Endothelial cell of umbilical vein (primary cell): ENCODE results near the gene KCTD16. TPM values are rescaled to one million over a fixed set of nuclear protein-coding genes. Genes with fewer than 3 reads are reported as not detected.

Experiments
- BruUV-seq: library from RNA; stranded (reverse); fragments of 400-500 nt; replicated peaks from 2 replicates; lab custom pipeline; 2021; lab: Mats Ljungman, UMichigan
- CTCF ChIA-PET: fragments of 300-600, 350-600 bp; sonication (Branson Sonifier 250); formaldehyde crosslinking; loops from one replicate; lab custom pipeline; 2021; ENCODE audit warnings: antibody characterized with exemption, inconsistent platforms; lab: Charles Lee
- POLR2A ChIA-PET: fragments of 300-600, 350-600 bp; sonication (Branson Sonifier 250); formaldehyde crosslinking; loops from one replicate; lab custom pipeline; 2021; ENCODE audit warnings: antibody characterized with exemption, inconsistent platforms; lab: Charles Lee
- DNase-seq: peaks from one replicate; pipeline ENCODE4 v3.0.0-alpha.2; 2011; ENCODE audit warnings: low read depth, low spot score
- FAIRE-seq: peaks from 2 replicates; lab custom pipeline; 2011; peaks lifted over from hg19 to GRCh38; lab: Jason Lieb, UNC
- H2AFZ ChIP-seq: 2 replicates; pipeline ENCODE4 v1.6.0; 2012; ENCODE audit warnings: low read depth, low read length, control low read depth, inconsistent platforms
- H3K27ac ChIP-seq: 2 replicates; pipeline ENCODE4 v1.5.1; 2011; ENCODE audit warnings: low read depth, mild to moderate bottlenecking, control low read depth, low read length, moderate library complexity; ENCODE audit not compliant: insufficient read depth
- H3K27me3 ChIP-seq, 2 experiments: 2 replicates each; pipeline versions ENCODE4 v1.6.0 to v1.6.1; 2011; ENCODE audit warnings: low read length in 2 of 2, mixed read lengths in 1 of 2; ENCODE audit not compliant: control insufficient read depth in 2 of 2, insufficient read depth in 2 of 2
- H3K36me3 ChIP-seq, 2 experiments: 2 replicates in 1 of 2; 3 replicates in 1 of 2; pipeline ENCODE4 v1.5.1; 2011; ENCODE audit warnings: low read length in 2 of 2, mild to moderate bottlenecking in 1 of 2, moderate library complexity in 1 of 2; ENCODE audit not compliant: control insufficient read depth in 2 of 2, insufficient read depth in 2 of 2; ENCODE audit errors: extremely low read depth in 1 of 2
- H3K4me1 ChIP-seq: 3 replicates; pipeline ENCODE4 v1.5.1; 2011; ENCODE audit warnings: mild to moderate bottlenecking, low read length; ENCODE audit not compliant: control insufficient read depth, insufficient read depth; ENCODE audit errors: extremely low read depth
- H3K4me2 ChIP-seq: 2 replicates; pipeline ENCODE4 v1.6.1; 2011; ENCODE audit warnings: low read length, control low read depth, mixed read lengths; ENCODE audit not compliant: insufficient read depth
- H3K4me3 ChIP-seq, 3 experiments: fragments of 200-600 bp in 1 of 3; sonication (generic), shearing (Covaris generic) in 1 of 3; replicated peaks in 1 of 3; 2 replicates each; pipeline ENCODE4 v1.5.1; 2011 to 2016; ENCODE audit warnings: control low read depth in 3 of 3, low read length in 3 of 3, mild to moderate bottlenecking in 2 of 3, inconsistent platforms in 1 of 3, low read depth in 1 of 3, moderate library complexity in 1 of 3; ENCODE audit not compliant: insufficient read depth in 1 of 3
- H3K79me2 ChIP-seq: 2 replicates; pipeline ENCODE4 v1.6.0; 2012; ENCODE audit warnings: low read length, inconsistent platforms; ENCODE audit not compliant: control insufficient read depth, insufficient read depth
- H3K9ac ChIP-seq: replicated peaks from 2 replicates; pipeline ENCODE3; 2011; ENCODE audit warnings: low read length, control low read depth; ENCODE audit not compliant: insufficient read depth; ENCODE audit errors: extremely low read depth
- H3K9me1 ChIP-seq: replicated peaks from 3 replicates; pipeline ENCODE4 v1.6.0; 2011; ENCODE audit warnings: mild to moderate bottlenecking, low read length; ENCODE audit not compliant: control insufficient read depth, insufficient read depth; ENCODE audit errors: extremely low read depth
- H3K9me3 ChIP-seq: replicated peaks from 2 replicates; pipeline ENCODE4 v1.5.1; 2012; ENCODE audit warnings: low read length, inconsistent platforms; ENCODE audit not compliant: control insufficient read depth, insufficient read depth
- H4K20me1 ChIP-seq: replicated peaks from 2 replicates; pipeline ENCODE3; 2011; ENCODE audit warnings: mild to moderate bottlenecking, low read length; ENCODE audit not compliant: control insufficient read depth, insufficient read depth; ENCODE audit errors: extremely low read depth
- CTCF ChIP-seq, 2 donors: IDR thresholded peaks; 1 replicate in 1 of 2; 2 replicates in 1 of 2; pipeline ENCODE4 v1.5.1; 2011; ENCODE audit warnings: low read length in 2 of 2, mild to moderate bottlenecking in 2 of 2, moderate library complexity in 2 of 2, control low read depth in 1 of 2, inconsistent platforms in 1 of 2, low read depth in 1 of 2; ENCODE audit not compliant: insufficient read depth in 1 of 2; ENCODE audit errors: extremely low read depth in 1 of 2
- EZH2 ChIP-seq: IDR thresholded peaks from 2 replicates; pipeline ENCODE4 v1.6.1; 2012; ENCODE audit warnings: borderline replicate concordance, low read depth, mild to moderate bottlenecking, moderate library complexity, low read length, inconsistent platforms; ENCODE audit not compliant: severe bottlenecking
- FOS ChIP-seq: IDR thresholded peaks from 2 replicates; pipeline ENCODE4 v1.6.1; 2011; ENCODE audit warnings: mild to moderate bottlenecking, low read length, moderate library complexity, borderline replicate concordance; ENCODE audit not compliant: insufficient read depth
- GATA2 ChIP-seq: IDR thresholded peaks from 2 replicates; pipeline ENCODE4 v1.7.0; 2011; ENCODE audit warnings: low read depth, mild to moderate bottlenecking, moderate library complexity, mixed read lengths, low read length; ENCODE audit not compliant: insufficient read length, insufficient read depth
- JUN ChIP-seq: IDR thresholded peaks from 2 replicates; pipeline ENCODE4 v1.6.1; 2011; ENCODE audit warnings: borderline replicate concordance, low read depth; ENCODE audit not compliant: insufficient read length, insufficient read depth
- MAX ChIP-seq: IDR thresholded peaks from 2 replicates; pipeline ENCODE4 v1.6.1; 2011; ENCODE audit not compliant: insufficient read depth, insufficient read length
- MYC ChIP-seq: IDR thresholded peaks from one replicate; pipeline ENCODE4 v1.6.1; 2011; ENCODE audit warnings: mild to moderate bottlenecking, low read depth, low read length
- POLR2A ChIP-seq: IDR thresholded peaks from 2 replicates; pipeline ENCODE4 v1.6.1; 2012; ENCODE audit warnings: low read depth, mild to moderate bottlenecking, control low read depth, low read length
- POLR2AphosphoS5 ChIP-seq: IDR thresholded peaks from 2 replicates; pipeline ENCODE4 v1.6.1; 2012; ENCODE audit warnings: low read depth, mild to moderate bottlenecking, control low read depth, low read length, moderate library complexity; ENCODE audit not compliant: insufficient read depth
- dilution Hi-C: fragments of 300-500 bp; cut with MboI; formaldehyde crosslinking; loops from one replicate; pipeline ENCODE4 v1.15.0; 2019; ENCODE audit warnings: low sequenced_read_pairs; ENCODE audit not compliant: extremely low pct_ligation_motif_present
- intact Hi-C: fragments of 100-400 bp; cut with micrococcal nuclease; formaldehyde crosslinking; loops from one replicate; pipeline ENCODE4 v1.10.0; 2022
- polyA plus RNA-seq, 4 experiments: library from polyadenylated mRNA; depleted of rRNA in 3 of 4; stranded (reverse) in 3 of 4; unstranded in 1 of 4; fragments of >200 nt; gene quantifications; 2 replicates each; pipeline versions ENCODE4 v1.2.1 to v1.2.3, GENCODE V29; 2011 to 2012; ENCODE audit warnings: missing spikeins in 1 of 4
- total RNA-seq: library from RNA; stranded (reverse); gene quantifications from 2 replicates; pipeline ENCODE4 v1.2.3, GENCODE V29; 2021

The KCTD16 gene
- total and polyA plus RNA-seq, 2 donors (not counting 3 experiments of a cell fraction or from before 2014, with no cell fraction given) = 0.21 to 0.49 TPM

- H3K27me3 ChIP-seq = no peaks in the 10 kb centered on the region
- no peak overlapping the region for H3K27ac ChIP-seq
- FAIRE-seq (no peak), DNase-seq (no peak)
- H3K4me2 ChIP-seq = no peak overlapping the region
- no peak overlapping the region for H3K9ac ChIP-seq
- ChIA-PET CTCF (no interaction called here), POLR2A (no interaction called here)
- intact Hi-C loops = no loop called here
- H3K4me1 ChIP-seq = no peaks in the 10 kb centered on the region
- H3K4me3 ChIP-seq = no peak overlapping the region
- no peak overlapping the region for H2AFZ ChIP-seq
- dilution Hi-C loops = no loop called here
- BruUV-seq = no TSS peak
- TF ChIP-seq MYC (no peak), POLR2AphosphoS5 (no peak), JUN (no peak), GATA2 (no peak), CTCF (IDR thresholded peaks at IDR 0.05; ENCODE audit: extremely low read depth in 1 of 2, insufficient read depth in 1 of 2, low read depth in 1 of 2, low read length in 2 of 2) (no peak), FOS (no peak)
- no peaks in the 10 kb centered on the region for H4K20me1 ChIP-seq
- no peaks in the 10 kb centered on the region for H3K79me2 ChIP-seq
- no peaks in the 10 kb centered on the region for H3K36me3 ChIP-seq
- H3K9me3 ChIP-seq = no peaks in the 10 kb centered on the region
- no peaks in the 10 kb centered on the region for H3K9me1 ChIP-seq
These were observed 128.0 kb downstream of the KCTD16 start for GRCh38 chr5:144298658-144299057.

- no peak overlapping the region for H3K27ac ChIP-seq
- no peaks in the 10 kb centered on the region for H3K36me3 ChIP-seq
- no peak overlapping the region for H3K4me2 ChIP-seq
- no peaks in the 10 kb centered on the region for H4K20me1 ChIP-seq
- no peak overlapping the region for H3K4me3 ChIP-seq
- H3K9me1 ChIP-seq = no peaks in the 10 kb centered on the region
- dilution Hi-C loops (no loop called here), intact Hi-C loops (no loop called here)
- BruUV-seq = no TSS peak
- no peaks in the 10 kb centered on the region for H3K9me3 ChIP-seq
- POLR2A ChIA-PET = no interaction called here
- DNase-seq (no peak), FAIRE-seq (no peak)
- CTCF ChIA-PET = no interaction called here
- no peak overlapping the region for H2AFZ ChIP-seq
- H3K27me3 ChIP-seq = no peaks in the 10 kb centered on the region
- H3K79me2 ChIP-seq = no peaks in the 10 kb centered on the region
- no peak for TF ChIP-seq POLR2A
- TF ChIP-seq EZH2 = no peak
- no peak for TF ChIP-seq GATA2
- TF ChIP-seq FOS = no peak
- TF ChIP-seq JUN = no peak
- no peak for TF ChIP-seq POLR2AphosphoS5
- no peak for TF ChIP-seq MYC
- TF ChIP-seq CTCF (IDR thresholded peaks at IDR 0.05; ENCODE audit: extremely low read depth in 1 of 2, insufficient read depth in 1 of 2, low read depth in 1 of 2, low read length in 2 of 2) = no peak
- no peak for TF ChIP-seq MAX
- H3K4me1 ChIP-seq = no peaks in the 10 kb centered on the region
- no peak overlapping the region for H3K9ac ChIP-seq
These were observed 134.0 kb downstream of the KCTD16 start for GRCh38 chr5:144304688-144305087.
